HL-60 (cell line): ENCODE measurements around the gene KAT8.
"Not testable (repeated sequence)": the region's sequence is repeated elsewhere in the genome, so short reads cannot be mapped to it uniquely, and the experiment has no call there.

ENCODE experiments used
- DNase-seq, 2 experiments: peaks; one replicate each; pipeline ENCODE4 v3.0.0-alpha.2; 2010 to 2020; ENCODE audit warnings: low read depth in 1 of 2, low spot score in 1 of 2
- H3K27ac ChIP-seq: fragments of 250-450 bp; sonication (Bioruptor Pico); replicated peaks from 2 replicates; pipeline ENCODE4 v1.5.1; 2020; ENCODE audit warnings: mild to moderate bottlenecking, moderate library complexity
- H3K27me3 ChIP-seq: fragments of 250-450 bp; sonication (Bioruptor Pico); 2 replicates; pipeline ENCODE4 v1.5.1; 2021; ENCODE audit warnings: mild to moderate bottlenecking, moderate library complexity; ENCODE audit not compliant: insufficient read depth, poor library complexity, severe bottlenecking
- H3K4me3 ChIP-seq: replicated peaks from 2 replicates; pipeline ENCODE4 v1.5.1; 2011; ENCODE audit warnings: mild to moderate bottlenecking, control low read depth, low read length; ENCODE audit not compliant: insufficient read depth
- CTCF ChIP-seq: IDR thresholded peaks from one replicate; pipeline ENCODE4 v1.5.1; 2011; ENCODE audit warnings: low read length, control low read depth, inconsistent platforms; ENCODE audit not compliant: insufficient read depth
- GABPA ChIP-seq: IDR thresholded peaks from 2 replicates; pipeline ENCODE4 v1.6.1; 2012; ENCODE audit warnings: low read depth
- POLR2AphosphoS5 ChIP-seq: IDR thresholded peaks from 2 replicates; pipeline ENCODE4 v1.6.1; 2012; ENCODE audit warnings: low read depth
- REST ChIP-seq: IDR thresholded peaks from 2 replicates; pipeline ENCODE4 v1.6.1; 2012; ENCODE audit warnings: low read depth; ENCODE audit not compliant: insufficient replicate concordance
- SPI1 ChIP-seq: IDR thresholded peaks from 2 replicates; pipeline ENCODE4 v1.6.1; 2012; ENCODE audit warnings: low read depth, mild to moderate bottlenecking, borderline replicate concordance

KAT8 gene

GRCh38 chr16:31167315-31167714, 49.9 kb downstream of the KAT8 start:
- Histone ChIP-seq H3K27ac (no peak overlapping the region), H3K27me3 (no peaks in the 10 kb centered on the region), H3K4me3 (no peak overlapping the region)
- DNase-seq = no peak
- TF ChIP-seq GABPA = no peak
- TF ChIP-seq CTCF = no peak
- TF ChIP-seq SPI1 = no peak
- no peak for TF ChIP-seq POLR2AphosphoS5
- TF ChIP-seq REST = no peak

GRCh38 chr16:31168848-31169247, 51.4 kb downstream of the KAT8 start:
- TF ChIP-seq CTCF (no peak), SPI1 (no peak), REST (no peak), GABPA (no peak), POLR2AphosphoS5 (no peak)
- DNase-seq = no peak
- H3K27me3 ChIP-seq = no peaks in the 10 kb centered on the region
- no peak overlapping the region for H3K27ac ChIP-seq
- no peak overlapping the region for H3K4me3 ChIP-seq

- DNase-seq, H3K4me3 ChIP-seq, H3K27ac ChIP-seq, H3K27me3 ChIP-seq: not testable (repeated sequence)
These were observed 52.6 kb downstream of the KAT8 start for GRCh38 chr16:31170048-31170447.

- Histone ChIP-seq H3K27me3 (no peaks in the 10 kb centered on the region), H3K27ac (no peak overlapping the region), H3K4me3 (no peak overlapping the region)
- DNase-seq = peak; percentile 65 to 72
- TF ChIP-seq SPI1 (no peak), GABPA (no peak), CTCF (no peak), POLR2AphosphoS5 (peak; percentile 89), REST (no peak)
These were observed 59.7 kb downstream of the KAT8 start for GRCh38 chr16:31177136-31177535.
